K562 (cell line): ENCODE measurements around the gene CLSTN1. TPM values are rescaled to one million over a fixed set of nuclear protein-coding genes. Genes with fewer than 3 reads are reported as not detected.

ENCODE experiments used
- ATAC-seq: fragments of 200-7000 bp; cut with Tn5 transposase; 3 replicates; pipeline ENCODE4 v1.9.1; 2020; ENCODE audit warnings: moderate library complexity
- BruUV-seq: library from RNA; stranded (reverse); fragments of 400-500 nt; replicated peaks from 2 replicates; lab custom pipeline; 2021; lab: Mats Ljungman, UMichigan
- CTCF ChIA-PET: fragments of 300-600 bp; formaldehyde crosslinking; extraction: SDS; loops from one replicate; lab custom pipeline; 2021; ENCODE audit warnings: low intra/inter-chr PET ratio; lab: Yijun Ruan, JAX
- POLR2A ChIA-PET: fragments of 300-600, 350-650 bp; sonication (Branson Sonifier 250); formaldehyde crosslinking; extraction: SDS; loops from one replicate; lab custom pipeline; 2021; ENCODE audit warnings: antibody characterized with exemption, inconsistent platforms; lab: Yijun Ruan, JAX
- DNase-seq, 4 experiments: peaks; one replicate each; pipeline versions ENCODE4 v3.0.0 to v3.0.0-alpha.2; 2011 to 2018; ENCODE audit warnings: low spot score in 3 of 4, mixed read lengths in 3 of 4; ENCODE audit errors: extremely low read depth in 1 of 4
- FAIRE-seq: peaks from 2 replicates; lab custom pipeline; 2011; peaks lifted over from hg19 to GRCh38; lab: Jason Lieb, UNC
- H2AFZ ChIP-seq: 2 replicates; pipeline ENCODE4 v1.6.0; 2011; ENCODE audit warnings: low read depth, low read length, control low read depth, inconsistent platforms
- H3K27ac ChIP-seq: fragments of 200-600 bp; 3 replicates; pipeline ENCODE4 v1.8.0; 2011; ENCODE audit warnings: low read depth, mild to moderate bottlenecking, control low read depth, inconsistent platforms, low read length, moderate library complexity, mixed read lengths; ENCODE audit errors: extremely low read depth
- H3K27me3 ChIP-seq, 2 experiments: fragments of 300-600 bp in 1 of 2; 2 replicates in 1 of 2; 3 replicates in 1 of 2; pipeline versions ENCODE4 v1.6.0 to v1.8.0; 2011; ENCODE audit warnings: inconsistent platforms in 2 of 2, low read length in 2 of 2, mild to moderate bottlenecking in 1 of 2, mixed read lengths in 1 of 2, moderate library complexity in 1 of 2; ENCODE audit not compliant: control insufficient read depth in 2 of 2, insufficient read depth in 2 of 2
- H3K36me3 ChIP-seq: fragments of 300-600 bp; 3 replicates; pipeline ENCODE4 v1.8.0; 2011; ENCODE audit warnings: mild to moderate bottlenecking, low read length, inconsistent platforms; ENCODE audit not compliant: control insufficient read depth, insufficient read depth
- H3K4me1 ChIP-seq, 2 experiments: fragments of 200-600 bp in 1 of 2; replicated peaks in 1 of 2; 2 replicates in 1 of 2; 3 replicates in 1 of 2; pipeline versions ENCODE4 v1.5.1 to v1.8.0; 2011; ENCODE audit warnings: inconsistent platforms in 2 of 2, low read length in 2 of 2, mild to moderate bottlenecking in 1 of 2, mixed read lengths in 1 of 2, moderate library complexity in 1 of 2; ENCODE audit not compliant: control insufficient read depth in 2 of 2, insufficient read depth in 2 of 2
- H3K4me2 ChIP-seq: 2 replicates; pipeline ENCODE4 v1.6.1; 2011; ENCODE audit warnings: low read length, control low read depth, inconsistent platforms, mixed read lengths; ENCODE audit not compliant: insufficient read depth
- H3K4me3 ChIP-seq: fragments of 200-600 bp; sonication (generic), shearing (Covaris generic); 2 replicates; pipeline ENCODE4 v1.5.1; 2016; ENCODE audit warnings: control low read depth, inconsistent platforms
- H3K79me2 ChIP-seq: fragments of 200-600 bp; 3 replicates; pipeline ENCODE4 v1.8.0; 2011; ENCODE audit warnings: low read length, inconsistent platforms; ENCODE audit not compliant: control insufficient read depth, insufficient read depth
- H3K9ac ChIP-seq, 2 experiments: 2 replicates each; pipeline versions ENCODE4 v1.6.0 to v1.6.1; 2011; ENCODE audit warnings: low read depth in 2 of 2, low read length in 2 of 2, control low read depth in 1 of 2, inconsistent platforms in 1 of 2, mild to moderate bottlenecking in 1 of 2, mixed read lengths in 1 of 2; ENCODE audit not compliant: insufficient read depth in 1 of 2
- H3K9me1 ChIP-seq: one replicate; pipeline ENCODE4 v1.6.0; 2011; ENCODE audit warnings: inconsistent platforms, mild to moderate bottlenecking, low read length, moderate library complexity; ENCODE audit not compliant: control insufficient read depth, insufficient read depth
- H3K9me3 ChIP-seq: replicated peaks from 2 replicates; pipeline ENCODE4 v1.5.1; 2011; ENCODE audit warnings: low read depth, low read length, inconsistent platforms; ENCODE audit not compliant: control insufficient read depth, insufficient read depth
- H4K20me1 ChIP-seq: replicated peaks from 2 replicates; pipeline ENCODE4 v1.6.1; 2011; ENCODE audit warnings: low read length, inconsistent platforms, mixed read lengths; ENCODE audit not compliant: control insufficient read depth, insufficient read depth
- CHCHD3 ChIP-seq: fragments of 250-450 bp; sonication (Bioruptor Pico); IDR thresholded peaks from 2 replicates; pipeline ENCODE4 v2.1.2; 2022; ENCODE audit warnings: mild to moderate bottlenecking
- GATAD2A ChIP-seq: fragments of 450-650 bp; IDR thresholded peaks from 2 replicates; pipeline ENCODE4 v1.6.1; 2017
- GTF2B ChIP-seq: IDR thresholded peaks from 2 replicates; pipeline ENCODE4 v1.6.1; 2011; ENCODE audit not compliant: insufficient read length; ENCODE audit errors: extremely low read depth
- JUN ChIP-seq, 2 experiments: sonication (generic) in 1 of 2; formaldehyde crosslinking in 1 of 2; IDR thresholded peaks; 2 replicates each; pipeline versions ENCODE4 v1.6.1 to v1.8.0; 2012 to 2022; ENCODE audit warnings: borderline replicate concordance in 2 of 2, mild to moderate bottlenecking in 2 of 2, improper control_type of control experiment in 1 of 2, low read depth in 1 of 2, low read length in 1 of 2, missing genetic modification reagents in 1 of 2
- MTA3 ChIP-seq: fragments of 450-650 bp; formaldehyde crosslinking; IDR thresholded peaks from 2 replicates; pipeline ENCODE4 v1.6.1; 2017; ENCODE audit warnings: mild to moderate bottlenecking, borderline replicate concordance
- RFX5 ChIP-seq: IDR thresholded peaks from 2 replicates; pipeline ENCODE4 v1.6.1; 2011; ENCODE audit warnings: low read depth, mild to moderate bottlenecking, improper control_type of control experiment, low read length
- SP1 ChIP-seq: sonication (generic); formaldehyde crosslinking; IDR thresholded peaks from 2 replicates; pipeline ENCODE4 v1.8.1; 2022; ENCODE audit warnings: mild to moderate bottlenecking, missing genetic modification reagents
- TEAD4 ChIP-seq, 2 experiments: sonication (generic) in 1 of 2; formaldehyde crosslinking in 1 of 2; IDR thresholded peaks; 2 replicates each; pipeline versions ENCODE4 v1.6.1 to v1.8.0; 2012 to 2022; ENCODE audit warnings: borderline replicate concordance in 1 of 2, inconsistent platforms in 1 of 2, low read length in 1 of 2, mild to moderate bottlenecking in 1 of 2, missing genetic modification reagents in 1 of 2
- TFE3 ChIP-seq: fragments of 450-650 bp; formaldehyde crosslinking; IDR thresholded peaks from 2 replicates; pipeline ENCODE4 v1.4.0; 2020; ENCODE audit warnings: mild to moderate bottlenecking, mixed read lengths
- TSC22D4 ChIP-seq: fragments of 450-650 bp; IDR thresholded peaks from 2 replicates; pipeline ENCODE4 v1.6.1; 2016; ENCODE audit warnings: missing genetic modification characterization, missing biosample characterization, control low read depth
- ZBTB17 ChIP-seq: fragments of 450-650 bp; formaldehyde crosslinking; IDR thresholded peaks from 2 replicates; pipeline ENCODE4 v1.4.0; 2020; ENCODE audit warnings: mild to moderate bottlenecking
- ZFP1 ChIP-seq: fragments of 450-650 bp; formaldehyde crosslinking; IDR thresholded peaks from 2 replicates; pipeline ENCODE4 v1.4.0; 2020; ENCODE audit warnings: mild to moderate bottlenecking, mixed read lengths
- ZNF644 ChIP-seq: fragments of 200-800 bp; sonication (Bioruptor generic); IDR thresholded peaks from 2 replicates; pipeline ENCODE4 v1.6.1; 2016; ENCODE audit warnings: low read depth, missing genetic modification characterization, missing compliant biosample characterization
- WGBS: fragments of 100-300 bp; shearing (Covaris generic); methylation state at CpG from one replicate; pipeline ENCODE4 v1.1.6; 2016; ENCODE audit warnings: low coverage, mixed read lengths; ENCODE audit not compliant: insufficient coverage; ENCODE audit errors: missing lambda C conversion rate; 5-methylcytosine and 5-hydroxymethylcytosine counted together
- in situ Hi-C: fragments of 300-500 bp; cut with MboI; formaldehyde crosslinking; loops from 4 replicates; pipeline ENCODE4 v1.15.0; 2018; ENCODE audit warnings: inconsistent platforms, mixed read lengths
- intact Hi-C: fragments of 100-400 bp; cut with micrococcal nuclease; formaldehyde crosslinking; loops from 2 replicates; pipeline ENCODE4 v1.14.2; 2022
- polyA plus RNA-seq, 8 experiments: library from polyadenylated mRNA; depleted of rRNA in 4 of 8; stranded (reverse) in 5 of 8; unstranded in 3 of 8; fragments of >200 nt; fragmentation: Nextera tagmentation in 2 of 8; fragmentation: Illumina TruSeq in 1 of 8; extraction: Ambion mirVana in 2 of 8; extraction: Trizol in 1 of 8; gene quantifications; 2 replicates each; pipeline versions ENCODE4 v1.2.1 to v1.2.3, GENCODE V29; 2011 to 2014; ENCODE audit warnings: inconsistent platforms in 1 of 8, missing spikeins in 1 of 8
- total RNA-seq, 7 experiments: library from RNA; depleted of rRNA in 6 of 7; stranded (reverse); fragments of >200 nt in 6 of 7; fragmentation: Illumina TruSeq in 2 of 7; extraction: Trizol in 2 of 7; gene quantifications; 2 replicates each; pipeline versions ENCODE4 v1.2.1 to v1.2.3, GENCODE V29; 2011 to 2021; ENCODE audit warnings: low replicate concordance in 1 of 7
- TF ChIP-seq, protein P1 (sequence below): fragments of 450-650 bp; conservative IDR thresholded peaks from 2 replicates; pipeline ENCODE4 v1.6.1; 2016; ENCODE audit warnings: missing genetic modification characterization, low read depth, mild to moderate bottlenecking, control low read depth, missing compliant biosample characterization
- TF ChIP-seq, protein P2 (sequence below): sonication (generic); formaldehyde crosslinking; IDR thresholded peaks from 2 replicates; pipeline ENCODE4 v1.8.0; 2023; ENCODE audit warnings: mild to moderate bottlenecking, missing genetic modification reagents

The CLSTN1 gene
- total and polyA plus RNA-seq, 9 of the 15 experiments (the other 6 are each of a cell fraction or from before 2014, with no cell fraction given), result 1.1 to 32.5 (median 13.3) TPM

DNA sequence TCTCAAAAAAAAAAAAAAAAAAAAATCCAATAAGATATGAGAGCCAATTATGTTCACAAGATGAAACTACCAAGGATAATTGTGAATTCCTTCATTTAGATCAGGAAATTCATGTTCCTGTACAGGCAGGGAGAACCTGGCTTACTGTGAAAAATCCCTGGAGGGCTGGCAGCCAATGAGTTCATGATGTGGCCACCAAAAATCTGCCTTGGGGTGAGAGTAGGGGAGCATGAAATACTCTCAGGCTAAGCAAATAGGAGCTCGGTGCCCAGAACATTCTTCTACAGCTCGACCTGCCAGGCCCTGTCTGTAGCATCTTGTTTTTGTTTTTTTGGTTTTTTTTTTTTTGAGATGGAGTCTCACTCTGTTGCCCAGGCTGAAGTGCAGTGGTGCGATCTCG lies 122.1 kb downstream of the CLSTN1 start (continued):
- TF ChIP-seq GATAD2A, result no peak
- TF ChIP-seq SP1, result no peak
- TF ChIP-seq CHCHD3 (CRISPR knock-in tag), result no peak
- TF ChIP-seq, protein P1, sequence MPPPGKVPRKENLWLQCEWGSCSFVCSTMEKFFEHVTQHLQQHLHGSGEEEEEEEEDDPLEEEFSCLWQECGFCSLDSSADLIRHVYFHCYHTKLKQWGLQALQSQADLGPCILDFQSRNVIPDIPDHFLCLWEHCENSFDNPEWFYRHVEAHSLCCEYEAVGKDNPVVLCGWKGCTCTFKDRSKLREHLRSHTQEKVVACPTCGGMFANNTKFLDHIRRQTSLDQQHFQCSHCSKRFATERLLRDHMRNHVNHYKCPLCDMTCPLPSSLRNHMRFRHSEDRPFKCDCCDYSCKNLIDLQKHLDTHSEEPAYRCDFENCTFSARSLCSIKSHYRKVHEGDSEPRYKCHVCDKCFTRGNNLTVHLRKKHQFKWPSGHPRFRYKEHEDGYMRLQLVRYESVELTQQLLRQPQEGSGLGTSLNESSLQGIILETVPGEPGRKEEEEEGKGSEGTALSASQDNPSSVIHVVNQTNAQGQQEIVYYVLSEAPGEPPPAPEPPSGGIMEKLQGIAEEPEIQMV, result no peak
- TF ChIP-seq RFX5, result no peak
- no peak for TF ChIP-seq ZFP1 (CRISPR knock-in tag)
- TF ChIP-seq TFE3 (CRISPR knock-in tag), result no peak
- TF ChIP-seq TSC22D4 (tag), result no peak

DNA sequence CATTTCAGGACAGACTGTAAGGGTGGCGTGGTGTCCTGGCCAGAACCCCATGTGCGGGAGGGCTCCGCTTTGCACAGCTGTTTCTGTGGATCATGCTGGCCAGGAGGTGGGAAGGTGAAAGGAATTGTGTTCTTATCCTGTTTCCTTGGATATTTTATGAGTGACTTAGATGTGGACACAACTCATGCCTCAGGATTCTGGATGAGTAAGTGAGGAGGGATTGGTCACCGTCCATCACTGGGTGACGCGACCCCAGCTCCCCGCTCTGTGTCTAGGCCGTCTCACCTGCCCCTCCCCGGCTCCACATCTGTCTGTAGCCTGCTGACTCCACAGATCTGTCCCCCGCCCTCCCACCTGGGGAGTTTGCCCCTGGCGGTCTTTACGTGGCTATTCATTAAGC lies 123.4 kb downstream of the CLSTN1 start:
- Histone ChIP-seq H3K79me2 (no peaks in the 10 kb centered on the region), H3K27ac (no peak overlapping the region), H3K9ac (peak overlapping the region in 1 of 2 experiments; percentile 45; a peak in 1 of 4 replicates), H3K9me1 (no peaks in the 10 kb centered on the region), H3K4me2 (no peak overlapping the region), H4K20me1 (no peaks in the 10 kb centered on the region), H3K9me3 (no peaks in the 10 kb centered on the region), H3K36me3 (no peaks in the 10 kb centered on the region), H3K4me3 (no peak overlapping the region), H2AFZ (no peak overlapping the region), H3K27me3 (no peaks in the 10 kb centered on the region), H3K4me1 (peaks cover 3% of the 10 kb centered on the region in 2 experiments; a peak in 4 of 5 replicates)
- ChIA-PET POLR2A (interaction anchor here (0.6 to 0.8 kb wide), 2 partner anchors 9 to 79 kb away, joined by 3 to 4 read pairs; no protein-coding TSS in a partner anchor), CTCF (no interaction called here)
- ATAC-seq, result no peak
- in situ Hi-C loops, result no loop called here
- BruUV-seq, result no TSS peak
- no peak for DNase-seq
- intact Hi-C loops, result no loop called here
- no peak for FAIRE-seq
- WGBS, result 67% methylated on average over 12 of the region's 12 CpGs
- TF ChIP-seq TEAD4 (IDR thresholded peaks at IDR 0.05; ENCODE audit: low read length) (no peak), TEAD4 (CRISPR knock-in tag; IDR thresholded peaks at IDR 0.05; ENCODE audit: borderline replicate concordance) (no peak), ZNF644 (tag) (no peak), ZBTB17 (CRISPR knock-in tag) (no peak), GTF2B (no peak), JUN (IDR thresholded peaks at IDR 0.05; ENCODE audit: borderline replicate concordance, low read depth, low read length) (no peak), JUN (CRISPR knock-in tag; IDR thresholded peaks at IDR 0.05; ENCODE audit: borderline replicate concordance) (no peak), MTA3 (no peak)
- TF ChIP-seq, protein P2, sequence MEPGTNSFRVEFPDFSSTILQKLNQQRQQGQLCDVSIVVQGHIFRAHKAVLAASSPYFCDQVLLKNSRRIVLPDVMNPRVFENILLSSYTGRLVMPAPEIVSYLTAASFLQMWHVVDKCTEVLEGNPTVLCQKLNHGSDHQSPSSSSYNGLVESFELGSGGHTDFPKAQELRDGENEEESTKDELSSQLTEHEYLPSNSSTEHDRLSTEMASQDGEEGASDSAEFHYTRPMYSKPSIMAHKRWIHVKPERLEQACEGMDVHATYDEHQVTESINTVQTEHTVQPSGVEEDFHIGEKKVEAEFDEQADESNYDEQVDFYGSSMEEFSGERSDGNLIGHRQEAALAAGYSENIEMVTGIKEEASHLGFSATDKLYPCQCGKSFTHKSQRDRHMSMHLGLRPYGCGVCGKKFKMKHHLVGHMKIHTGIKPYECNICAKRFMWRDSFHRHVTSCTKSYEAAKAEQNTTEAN (CRISPR knock-in tag), result no peak
